Liver (tissue), 9 donors: ENCODE results near the gene RASA1. TPM values are rescaled to one million over a fixed set of nuclear protein-coding genes. Genes with fewer than 3 reads are reported as not detected.

Experiments
- DNase-seq: peaks from one replicate; pipeline ENCODE4 v3.0.0-alpha.2; 2017; ENCODE audit warnings: low spot score
- H3K27ac ChIP-seq, 2 donors: one replicate each; pipeline ENCODE4 v1.7.0; 2013; ENCODE audit warnings: inconsistent platforms in 2 of 2, low read length in 2 of 2, control low read depth in 1 of 2, low read depth in 1 of 2, mild to moderate bottlenecking in 1 of 2
- H3K27me3 ChIP-seq, 4 donors: one replicate each; pipeline versions ENCODE4 v1.6.1 to v1.7.0; 2013; ENCODE audit warnings: low read length in 3 of 4, inconsistent platforms in 1 of 4, mild to moderate bottlenecking in 1 of 4, moderate library complexity in 1 of 4; ENCODE audit not compliant: control insufficient read depth in 4 of 4, insufficient read depth in 4 of 4
- H3K36me3 ChIP-seq, 4 donors: one replicate each; pipeline versions ENCODE4 v1.6.1 to v1.7.0; 2013; ENCODE audit warnings: low read length in 3 of 4, mild to moderate bottlenecking in 3 of 4, low read depth in 1 of 4, moderate library complexity in 1 of 4; ENCODE audit not compliant: control insufficient read depth in 4 of 4, insufficient read depth in 3 of 4
- H3K4me1 ChIP-seq, 4 donors: one replicate each; pipeline versions ENCODE4 v1.6.1 to v1.7.0; 2013; ENCODE audit warnings: low read length in 3 of 4, mild to moderate bottlenecking in 3 of 4, moderate library complexity in 1 of 4; ENCODE audit not compliant: control insufficient read depth in 4 of 4, insufficient read depth in 4 of 4
- H3K4me3 ChIP-seq, 3 donors: one replicate each; pipeline versions ENCODE4 v1.6.1 to v1.7.0; 2013; ENCODE audit warnings: low read length in 3 of 3, control low read depth in 1 of 3, low read depth in 1 of 3, mild to moderate bottlenecking in 1 of 3
- H3K9ac ChIP-seq, 2 donors: one replicate each; pipeline ENCODE4 v1.7.0; 2013; ENCODE audit warnings: low read length in 2 of 2, mild to moderate bottlenecking in 2 of 2, moderate library complexity in 2 of 2, control low read depth in 1 of 2, low read depth in 1 of 2
- H3K9me3 ChIP-seq, 4 donors: one replicate each; pipeline versions ENCODE4 v1.6.1 to v1.7.0; 2013; ENCODE audit warnings: low read length in 3 of 4; ENCODE audit not compliant: control insufficient read depth in 4 of 4
- CTCF ChIP-seq: fragments of 150-350 bp; IDR thresholded peaks from 2 replicates; pipeline ENCODE4 v1.5.1; 2017; ENCODE audit warnings: improper control_type of control experiment, low read depth, low read length; ENCODE audit not compliant: missing input control
- EGR1 ChIP-seq, 2 donors: IDR thresholded peaks; 2 replicates each; pipeline ENCODE4 v1.6.1; 2016 to 2018; ENCODE audit warnings: antibody characterized with exemption in 2 of 2, low read depth in 2 of 2
- FOXA1 ChIP-seq: IDR thresholded peaks from 2 replicates; pipeline ENCODE4 v1.6.1; 2016; ENCODE audit warnings: antibody characterized with exemption
- FOXA2 ChIP-seq: IDR thresholded peaks from 2 replicates; pipeline ENCODE4 v1.6.1; 2016; ENCODE audit warnings: antibody characterized with exemption
- GABPA ChIP-seq, 2 donors: IDR thresholded peaks in 1 of 2; conservative IDR thresholded peaks in 1 of 2; 2 replicates each; pipeline ENCODE4 v1.6.1; 2016; ENCODE audit warnings: antibody characterized with exemption in 2 of 2, mild to moderate bottlenecking in 1 of 2, moderate library complexity in 1 of 2
- HNF4A ChIP-seq, 2 donors: conservative IDR thresholded peaks; 2 replicates each; pipeline ENCODE4 v1.6.1; 2016; ENCODE audit warnings: antibody characterized with exemption in 2 of 2, mild to moderate bottlenecking in 2 of 2
- HNF4G ChIP-seq: IDR thresholded peaks from 2 replicates; pipeline ENCODE4 v1.6.1; 2016; ENCODE audit warnings: antibody characterized with exemption
- JUND ChIP-seq, 2 donors: IDR thresholded peaks; 2 replicates each; pipeline ENCODE4 v1.6.1; 2016; ENCODE audit warnings: antibody characterized with exemption in 2 of 2
- NR2F2 ChIP-seq: IDR thresholded peaks from 2 replicates; pipeline ENCODE4 v1.6.1; 2016; ENCODE audit warnings: antibody characterized with exemption
- RAD21 ChIP-seq, 2 donors: IDR thresholded peaks; 2 replicates each; pipeline ENCODE4 v1.6.1; 2016; ENCODE audit warnings: antibody characterized with exemption in 2 of 2, mild to moderate bottlenecking in 2 of 2
- RXRA ChIP-seq, 2 donors: IDR thresholded peaks; 2 replicates each; pipeline ENCODE4 v1.6.1; 2017 to 2018; ENCODE audit warnings: antibody characterized with exemption in 2 of 2, mild to moderate bottlenecking in 1 of 2
- TAF1 ChIP-seq: conservative IDR thresholded peaks from 2 replicates; pipeline ENCODE4 v1.6.1; 2016; ENCODE audit warnings: antibody characterized with exemption, mild to moderate bottlenecking
- YY1 ChIP-seq: IDR thresholded peaks from 2 replicates; pipeline ENCODE4 v1.6.1; 2016; ENCODE audit warnings: antibody characterized with exemption, mild to moderate bottlenecking
- WGBS: extraction: QIAGEN DNeasy Blood & Tissue Kit; methylation state at CpG from one replicate; pipeline ENCODE4 v1.1.7; 2013; 5-methylcytosine and 5-hydroxymethylcytosine counted together
- polyA plus RNA-seq, 2 donors: library from polyadenylated mRNA; stranded (reverse) in 1 of 2; unstranded in 1 of 2; fragments of 200-250 nt in 1 of 2; fragments of >200 nt in 1 of 2; fragmentation: Nextera tagmentation in 1 of 2; extraction: Ambion mirVana in 1 of 2; gene quantifications; one replicate each; pipeline versions ENCODE4 v1.2.1 to v1.2.3, GENCODE V29; 2013 to 2015
- total RNA-seq, 2 donors: library from RNA; depleted of rRNA; stranded (reverse); fragments of >200 nt; gene quantifications; one replicate each; pipeline ENCODE4 v1.2.3, GENCODE V29; 2014
- TF ChIP-seq, protein P1 (sequence below): IDR thresholded peaks from 2 replicates; pipeline ENCODE4 v1.6.1; 2016; ENCODE audit warnings: antibody characterized with exemption
- TF ChIP-seq, protein P2 (sequence below): IDR thresholded peaks from 2 replicates; pipeline ENCODE4 v1.6.1; 2016; ENCODE audit warnings: antibody characterized with exemption
- TF ChIP-seq, protein P3 (sequence below): IDR thresholded peaks from 2 replicates; pipeline ENCODE4 v1.6.1; 2016; ENCODE audit warnings: antibody characterized with exemption, mild to moderate bottlenecking
- donor health status: healthy.
- donor health status: healthy.
- donor health status: healthy.
- donor health status: healthy.
- donor health status: healthy.

Gene RASA1
- total and polyA plus RNA-seq, 4 donors, result 3.7 to 18.1 (median 7.0) TPM

GRCh38 chr5:87411586-87411972, 143.9 kb downstream of the RASA1 start:
- DNase-seq, result no peak
- TF ChIP-seq YY1 (no peak), HNF4G (no peak), RXRA (IDR thresholded peaks at IDR 0.05) (no peak), FOXA2 (no peak)
- TF ChIP-seq, protein P1, sequence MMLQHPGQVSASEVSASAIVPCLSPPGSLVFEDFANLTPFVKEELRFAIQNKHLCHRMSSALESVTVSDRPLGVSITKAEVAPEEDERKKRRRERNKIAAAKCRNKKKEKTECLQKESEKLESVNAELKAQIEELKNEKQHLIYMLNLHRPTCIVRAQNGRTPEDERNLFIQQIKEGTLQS, result no peak
- TF ChIP-seq, protein P2, sequence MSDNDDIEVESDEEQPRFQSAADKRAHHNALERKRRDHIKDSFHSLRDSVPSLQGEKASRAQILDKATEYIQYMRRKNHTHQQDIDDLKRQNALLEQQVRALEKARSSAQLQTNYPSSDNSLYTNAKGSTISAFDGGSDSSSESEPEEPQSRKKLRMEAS, result no peak
- peaks cover 0 to 17% (median 8%) of the 10 kb centered on the region in 4 donors for H3K4me1 ChIP-seq
- H3K9ac ChIP-seq, result peak overlapping the region; percentile 91 to 94
- WGBS, result 7% methylated on average over 5 of the region's 5 CpGs
- peak overlapping the region; percentile 67 to 99 (median 69) for H3K4me3 ChIP-seq
- H3K36me3 ChIP-seq, result peaks cover 2 to 31% (median 27%) of the 10 kb centered on the region in 4 donors
- H3K9me3 ChIP-seq, result no peaks in the 10 kb centered on the region
- H3K27ac ChIP-seq, result peak overlapping the region; percentile 97 to 98
- no peaks in the 10 kb centered on the region for H3K27me3 ChIP-seq

- Histone ChIP-seq H3K9ac (peak overlapping the region; percentile 91 to 94), H3K4me3 (peak overlapping the region; percentile 67 to 99 (median 69)), H3K4me1 (peaks cover 0 to 17% (median 8%) of the 10 kb centered on the region in 4 donors), H3K27ac (peak overlapping the region; percentile 97 to 98), H3K36me3 (peaks cover 2 to 27% (median 22%) of the 10 kb centered on the region in 4 donors), H3K27me3 (no peaks in the 10 kb centered on the region), H3K9me3 (no peaks in the 10 kb centered on the region)
- DNase-seq, result no peak
- no peak for TF ChIP-seq GABPA (IDR thresholded peaks at IDR 0.05 in 1 of 2, conservative IDR thresholded peaks at IDR 0.05 in 1 of 2)
- peak in 1 of 2 donors; percentile 36 for TF ChIP-seq HNF4A (conservative IDR thresholded peaks at IDR 0.05)
- peak in 1 of 2 donors; percentile 47 for TF ChIP-seq EGR1 (IDR thresholded peaks at IDR 0.05; ENCODE audit: low read depth in 2 of 2)
- no peak for TF ChIP-seq RAD21 (IDR thresholded peaks at IDR 0.05)
- TF ChIP-seq, protein P2, result peak; percentile 39
- WGBS, result under 1% methylated on average over 29 of the region's 29 CpGs
Observed at GRCh38 chr5:87411973-87412629, 144.4 kb downstream of the RASA1 start.

DNA sequence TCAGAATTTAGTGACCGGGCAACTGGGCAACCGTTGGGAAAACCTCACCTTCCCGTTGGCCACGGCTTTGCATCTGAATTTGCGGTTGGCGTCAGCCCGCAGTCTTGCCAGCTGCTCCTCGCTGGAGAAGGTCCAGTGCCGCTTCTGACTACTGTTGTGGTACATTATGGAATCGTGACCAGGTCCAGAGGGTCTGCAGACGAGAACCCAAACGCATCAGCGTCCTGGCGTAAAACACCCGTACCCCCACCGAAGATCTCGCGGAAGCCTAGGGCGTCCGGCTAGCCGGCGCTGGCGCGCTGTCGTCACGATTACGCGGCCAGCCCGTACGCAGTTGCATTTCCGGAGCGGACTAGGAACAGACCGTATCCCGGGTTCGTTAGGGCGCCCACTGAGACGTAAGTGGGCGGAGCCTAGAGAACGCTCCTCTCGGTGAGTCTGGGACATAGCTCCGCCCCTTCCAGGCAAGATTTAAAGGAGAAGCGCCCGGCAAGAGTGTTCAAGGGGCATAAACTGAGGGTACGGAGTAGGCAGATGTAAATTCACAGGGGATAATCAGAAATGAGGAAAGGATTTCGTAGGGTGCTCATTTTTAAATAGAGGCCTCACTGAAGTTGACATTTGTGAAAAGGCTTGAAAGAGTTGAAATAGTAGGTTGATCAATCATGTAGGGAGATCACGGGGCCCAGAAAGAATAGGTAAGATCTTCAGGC, 145.1 kb downstream of the RASA1 start, which contains the start of gene CCNH:
Gene CCNH (minus strand): TSS at position 301 of the 713 bp plus-strand sequence. CDS start 136 bp downstream, at position 165.
- peak; percentile 93 for DNase-seq
- Histone ChIP-seq H3K9ac (peak within 1 kb of the TSS; percentile 91 to 94), H3K27ac (peak within 1 kb of the TSS; percentile 97 to 98), H3K36me3 (peaks cover 2 to 20% (median 17%) of the 10 kb centered on the region in 4 donors), H3K4me3 (peak within 1 kb of the TSS; percentile 67 to 99 (median 69)), H3K27me3 (no peaks in the 10 kb centered on the region), H3K9me3 (no peaks in the 10 kb centered on the region), H3K4me1 (peaks cover 0 to 17% (median 8%) of the 10 kb centered on the region in 4 donors)
- WGBS, result under 1% methylated on average over 46 of the region's 46 CpGs
- TF ChIP-seq EGR1 (IDR thresholded peaks at IDR 0.05; ENCODE audit: low read depth in 2 of 2) (peak; percentile 21 to 61), YY1 (peak; percentile 79), HNF4A (conservative IDR thresholded peaks at IDR 0.05) (peak; percentile 92 to 94), FOXA1 (no peak), GABPA (IDR thresholded peaks at IDR 0.05 in 1 of 2, conservative IDR thresholded peaks at IDR 0.05 in 1 of 2) (peak; percentile 68 to 92), JUND (IDR thresholded peaks at IDR 0.05) (peak; percentile 63 to 80), NR2F2 (peak; percentile 25), RXRA (IDR thresholded peaks at IDR 0.05) (peak; percentile 57 to 71), RAD21 (IDR thresholded peaks at IDR 0.05) (peak in 1 of 2 donors; percentile 36), TAF1 (peak; percentile 77), CTCF (no peak), HNF4G (peak; percentile 71), FOXA2 (no peak)
- TF ChIP-seq, protein P1, result peak; percentile 60
- TF ChIP-seq, protein P3, sequence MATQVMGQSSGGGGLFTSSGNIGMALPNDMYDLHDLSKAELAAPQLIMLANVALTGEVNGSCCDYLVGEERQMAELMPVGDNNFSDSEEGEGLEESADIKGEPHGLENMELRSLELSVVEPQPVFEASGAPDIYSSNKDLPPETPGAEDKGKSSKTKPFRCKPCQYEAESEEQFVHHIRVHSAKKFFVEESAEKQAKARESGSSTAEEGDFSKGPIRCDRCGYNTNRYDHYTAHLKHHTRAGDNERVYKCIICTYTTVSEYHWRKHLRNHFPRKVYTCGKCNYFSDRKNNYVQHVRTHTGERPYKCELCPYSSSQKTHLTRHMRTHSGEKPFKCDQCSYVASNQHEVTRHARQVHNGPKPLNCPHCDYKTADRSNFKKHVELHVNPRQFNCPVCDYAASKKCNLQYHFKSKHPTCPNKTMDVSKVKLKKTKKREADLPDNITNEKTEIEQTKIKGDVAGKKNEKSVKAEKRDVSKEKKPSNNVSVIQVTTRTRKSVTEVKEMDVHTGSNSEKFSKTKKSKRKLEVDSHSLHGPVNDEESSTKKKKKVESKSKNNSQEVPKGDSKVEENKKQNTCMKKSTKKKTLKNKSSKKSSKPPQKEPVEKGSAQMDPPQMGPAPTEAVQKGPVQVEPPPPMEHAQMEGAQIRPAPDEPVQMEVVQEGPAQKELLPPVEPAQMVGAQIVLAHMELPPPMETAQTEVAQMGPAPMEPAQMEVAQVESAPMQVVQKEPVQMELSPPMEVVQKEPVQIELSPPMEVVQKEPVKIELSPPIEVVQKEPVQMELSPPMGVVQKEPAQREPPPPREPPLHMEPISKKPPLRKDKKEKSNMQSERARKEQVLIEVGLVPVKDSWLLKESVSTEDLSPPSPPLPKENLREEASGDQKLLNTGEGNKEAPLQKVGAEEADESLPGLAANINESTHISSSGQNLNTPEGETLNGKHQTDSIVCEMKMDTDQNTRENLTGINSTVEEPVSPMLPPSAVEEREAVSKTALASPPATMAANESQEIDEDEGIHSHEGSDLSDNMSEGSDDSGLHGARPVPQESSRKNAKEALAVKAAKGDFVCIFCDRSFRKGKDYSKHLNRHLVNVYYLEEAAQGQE, result no peak
